ENCODE measurements around the gene SLC1A2. TPM values are rescaled to one million over a fixed set of nuclear protein-coding genes. Genes with fewer than 3 reads are reported as not detected.

SLC1A2 gene
- total RNA-seq, 1 experiment from 2014 or later: 0.50 TPM

DNA sequence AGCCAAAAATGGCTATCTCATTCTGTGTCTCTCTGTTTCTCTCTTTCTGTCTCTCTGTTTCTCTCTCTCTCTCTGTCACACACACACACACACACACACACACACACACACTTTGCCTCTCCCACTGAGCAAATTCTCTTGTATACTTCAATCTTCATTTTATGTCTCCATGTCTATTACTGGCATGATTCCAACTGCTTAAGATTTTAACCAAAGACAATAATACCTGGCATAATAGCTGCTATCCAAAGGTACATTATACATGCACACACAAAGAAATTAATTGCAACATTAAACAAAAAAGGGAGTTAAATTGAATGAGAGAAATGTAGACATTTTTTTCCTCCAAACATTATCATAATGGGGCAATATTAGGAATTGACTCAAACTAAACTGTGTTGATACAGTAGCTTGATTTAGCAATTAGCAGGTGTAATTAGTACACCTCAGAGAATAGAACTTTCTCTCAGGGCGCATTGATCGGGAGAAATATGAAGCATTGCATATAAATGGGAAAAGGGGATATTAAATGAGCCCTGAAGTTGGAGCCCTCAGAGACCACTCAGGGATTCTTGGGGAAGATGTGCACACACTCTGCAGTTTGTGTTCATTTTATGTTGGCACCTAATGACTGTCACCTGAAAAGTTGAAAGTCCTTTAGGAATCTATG lies 17.4 kb upstream of the SLC1A2 start (continued):
- no peak for TF ChIP-seq ZNF532 (CRISPR knock-in tag; IDR thresholded peaks at IDR 0.05; ENCODE audit: borderline replicate concordance)
- no peak for TF ChIP-seq SMAD3 (CRISPR knock-in tag; IDR thresholded peaks at IDR 0.05; ENCODE audit: borderline replicate concordance)
- no peak for TF ChIP-seq NR1H2 (CRISPR knock-in tag; IDR thresholded peaks at IDR 0.05)
- TF ChIP-seq ERG (CRISPR knock-in tag; IDR thresholded peaks at IDR 0.05): no peak
- no peak for TF ChIP-seq ATF1 (CRISPR knock-in tag; IDR thresholded peaks at IDR 0.05)
- TF ChIP-seq, protein P1, sequence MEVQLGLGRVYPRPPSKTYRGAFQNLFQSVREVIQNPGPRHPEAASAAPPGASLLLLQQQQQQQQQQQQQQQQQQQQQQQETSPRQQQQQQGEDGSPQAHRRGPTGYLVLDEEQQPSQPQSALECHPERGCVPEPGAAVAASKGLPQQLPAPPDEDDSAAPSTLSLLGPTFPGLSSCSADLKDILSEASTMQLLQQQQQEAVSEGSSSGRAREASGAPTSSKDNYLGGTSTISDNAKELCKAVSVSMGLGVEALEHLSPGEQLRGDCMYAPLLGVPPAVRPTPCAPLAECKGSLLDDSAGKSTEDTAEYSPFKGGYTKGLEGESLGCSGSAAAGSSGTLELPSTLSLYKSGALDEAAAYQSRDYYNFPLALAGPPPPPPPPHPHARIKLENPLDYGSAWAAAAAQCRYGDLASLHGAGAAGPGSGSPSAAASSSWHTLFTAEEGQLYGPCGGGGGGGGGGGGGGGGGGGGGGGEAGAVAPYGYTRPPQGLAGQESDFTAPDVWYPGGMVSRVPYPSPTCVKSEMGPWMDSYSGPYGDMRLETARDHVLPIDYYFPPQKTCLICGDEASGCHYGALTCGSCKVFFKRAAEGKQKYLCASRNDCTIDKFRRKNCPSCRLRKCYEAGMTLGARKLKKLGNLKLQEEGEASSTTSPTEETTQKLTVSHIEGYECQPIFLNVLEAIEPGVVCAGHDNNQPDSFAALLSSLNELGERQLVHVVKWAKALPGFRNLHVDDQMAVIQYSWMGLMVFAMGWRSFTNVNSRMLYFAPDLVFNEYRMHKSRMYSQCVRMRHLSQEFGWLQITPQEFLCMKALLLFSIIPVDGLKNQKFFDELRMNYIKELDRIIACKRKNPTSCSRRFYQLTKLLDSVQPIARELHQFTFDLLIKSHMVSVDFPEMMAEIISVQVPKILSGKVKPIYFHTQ (CRISPR knock-in tag; IDR thresholded peaks at IDR 0.05): no peak

DNA sequence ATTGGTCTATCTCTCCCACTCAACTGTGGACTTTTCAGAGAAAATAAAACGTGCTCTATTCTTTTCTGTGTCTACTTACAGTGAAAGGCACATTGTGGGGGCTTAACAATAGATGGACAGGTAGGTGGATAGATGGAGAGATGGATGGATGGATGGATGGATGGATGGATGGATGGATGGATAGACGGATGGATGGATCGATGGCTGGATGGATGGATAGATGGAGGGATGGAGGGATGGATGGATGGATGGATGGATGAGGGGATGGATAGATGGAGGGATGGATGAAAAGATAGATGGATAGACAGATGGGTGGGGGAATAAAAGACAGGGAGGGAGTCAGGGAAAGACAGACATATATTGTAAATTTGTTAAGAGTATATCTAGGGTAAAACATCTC lies 14.2 kb upstream of the SLC1A2 start:
- no peaks in the 10 kb centered on the region for H3K9me3 Mint-ChIP-seq
- ChIA-PET POLR2A (no interaction called here), CTCF (no interaction called here)
- DNase-seq (ENCODE audit: low spot score): no peak
- no peak overlapping the region for H3K4me3 Mint-ChIP-seq
- H3K27ac Mint-ChIP-seq: no peak overlapping the region
- TF ChIP-seq CREB1 (CRISPR knock-in tag; IDR thresholded peaks at IDR 0.05): no peak
- no peak for TF ChIP-seq HMGA2 (CRISPR knock-in tag; IDR thresholded peaks at IDR 0.05)
- no peak for ATAC-seq
- H3K27me3 Mint-ChIP-seq (ENCODE audit: low read depth): peaks cover 11% of the 10 kb centered on the region
- no peaks in the 10 kb centered on the region for H3K4me1 Mint-ChIP-seq
- no peaks in the 10 kb centered on the region for H3K36me3 Mint-ChIP-seq

DNA sequence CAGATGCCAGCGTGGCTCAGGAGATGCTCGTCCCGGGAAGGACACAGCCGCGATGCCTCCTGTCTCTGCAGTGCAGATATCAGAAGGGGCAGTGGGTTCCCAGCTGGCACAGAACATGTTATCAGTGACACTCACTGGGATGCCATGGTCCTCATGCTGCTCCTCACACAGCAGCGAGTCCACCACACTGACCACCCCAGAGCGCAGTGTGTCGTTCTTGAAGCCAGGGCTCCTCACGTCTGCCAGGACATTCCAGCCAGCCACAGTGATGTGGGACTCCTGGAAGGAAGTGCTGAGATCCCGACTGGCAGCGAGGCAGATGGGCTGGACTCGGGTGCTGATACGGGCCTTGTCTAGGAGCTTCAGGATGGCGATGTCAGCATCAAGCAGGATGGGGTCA lies 13.1 kb upstream of the SLC1A2 start:
- POLR2A ChIA-PET: no interaction called here
- ATAC-seq: no peak

DNA sequence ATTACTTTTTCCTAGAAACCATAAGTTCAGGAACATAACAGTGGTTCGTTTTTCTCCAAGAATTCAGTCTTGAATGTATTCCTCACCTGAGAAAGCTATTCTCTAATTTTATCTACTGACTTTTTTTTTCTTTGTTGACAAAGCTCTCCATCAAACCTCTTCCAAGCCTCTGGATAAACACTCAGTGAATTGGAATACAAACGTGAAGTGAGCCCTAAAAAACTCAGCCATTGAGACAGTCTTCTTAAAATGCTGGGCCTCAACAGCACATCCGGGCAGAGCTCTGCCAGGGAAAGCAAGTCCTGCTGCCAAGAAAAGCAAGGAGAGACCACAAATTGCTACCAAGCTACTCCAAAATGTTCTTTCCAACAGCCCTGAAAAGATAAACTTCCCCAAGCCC lies 7.7 kb upstream of the SLC1A2 start:
- peaks cover 65% of the 10 kb centered on the region for H3K27me3 Mint-ChIP-seq (ENCODE audit: low read depth)
- DNase-seq (ENCODE audit: low spot score) (no peak), ATAC-seq (no peak)
- H3K27ac Mint-ChIP-seq: no peak overlapping the region
- no peaks in the 10 kb centered on the region for H3K9me3 Mint-ChIP-seq
- H3K4me3 Mint-ChIP-seq: no peak overlapping the region
- ChIA-PET POLR2A (no interaction called here), CTCF (no interaction called here)
- H3K36me3 Mint-ChIP-seq: no peaks in the 10 kb centered on the region
- TF ChIP-seq, protein P2, sequence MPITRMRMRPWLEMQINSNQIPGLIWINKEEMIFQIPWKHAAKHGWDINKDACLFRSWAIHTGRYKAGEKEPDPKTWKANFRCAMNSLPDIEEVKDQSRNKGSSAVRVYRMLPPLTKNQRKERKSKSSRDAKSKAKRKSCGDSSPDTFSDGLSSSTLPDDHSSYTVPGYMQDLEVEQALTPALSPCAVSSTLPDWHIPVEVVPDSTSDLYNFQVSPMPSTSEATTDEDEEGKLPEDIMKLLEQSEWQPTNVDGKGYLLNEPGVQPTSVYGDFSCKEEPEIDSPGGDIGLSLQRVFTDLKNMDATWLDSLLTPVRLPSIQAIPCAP (CRISPR knock-in tag; IDR thresholded peaks at IDR 0.05): no peak
- TF ChIP-seq KAT7 (CRISPR knock-in tag; IDR thresholded peaks at IDR 0.05; ENCODE audit: borderline replicate concordance): no peak
- no peaks in the 10 kb centered on the region for H3K4me1 Mint-ChIP-seq

More for the DNA sequence above, 13.1 kb upstream of the SLC1A2 start:
- Mint-ChIP-seq H3K27ac (no peak overlapping the region), H3K4me1 (no peaks in the 10 kb centered on the region), H3K36me3 (no peaks in the 10 kb centered on the region), H3K27me3 (ENCODE audit: low read depth) (peaks cover 16% of the 10 kb centered on the region), H3K9me3 (no peaks in the 10 kb centered on the region), H3K4me3 (no peak overlapping the region)
- TF ChIP-seq CDX4 (CRISPR knock-in tag; IDR thresholded peaks at IDR 0.05; ENCODE audit: borderline replicate concordance) (no peak), SMAD4 (CRISPR knock-in tag; IDR thresholded peaks at IDR 0.05) (no peak)
- no peak for DNase-seq (ENCODE audit: low spot score)
- CTCF ChIA-PET: no interaction called here
